ENCODE data around the gene DENND2C.

The DENND2C gene

DNA sequence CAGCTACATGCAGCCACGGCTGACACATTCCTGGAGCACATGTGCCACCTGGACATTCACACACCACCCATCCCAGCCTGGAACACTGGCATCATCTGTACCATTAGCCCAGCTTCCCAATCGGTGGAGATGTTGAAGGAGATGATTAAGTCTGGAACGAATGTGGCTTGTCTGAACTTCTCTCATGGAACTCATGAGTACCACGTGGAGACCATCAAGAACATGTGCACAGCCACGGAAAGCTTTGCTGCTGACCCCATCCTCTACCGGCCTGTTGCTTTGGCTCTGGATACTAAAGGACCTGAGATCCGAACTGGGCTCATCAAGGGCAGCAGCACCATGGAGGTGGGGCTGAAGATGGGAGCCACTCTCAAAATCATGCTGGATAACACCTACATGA, 133.8 kb downstream of the DENND2C start:
- DNase-seq: no peak

DNA sequence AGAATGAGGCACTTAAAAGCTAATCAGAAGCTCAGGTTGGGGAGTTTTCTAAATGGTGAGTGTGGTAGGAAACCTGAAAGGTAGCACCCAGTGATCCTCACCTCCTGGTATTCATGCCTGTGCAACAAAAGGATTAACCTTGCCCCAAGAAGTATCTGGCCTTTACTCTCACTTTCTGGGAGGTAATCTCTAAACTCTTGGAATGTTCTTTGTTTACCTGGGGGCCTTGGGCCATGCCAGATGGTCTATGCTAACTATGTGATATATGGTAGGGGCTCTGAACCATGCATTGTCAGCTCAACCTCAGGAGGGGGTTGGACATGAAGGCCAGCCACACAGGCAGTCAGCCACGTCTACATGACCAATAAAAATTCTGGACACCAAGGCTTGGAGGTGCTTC, 134.4 kb downstream of the DENND2C start:
- DNase-seq: no peak

Measured in NCI-H2171 treated with DMSO at 0.1 percent for 48 hours (cell line).